HPDE6-E6E7 (cell line): Measurements from ENCODE around the gene SETD3.
"Not testable (repeated sequence)": the region's sequence is repeated elsewhere in the genome, so short reads cannot be mapped to it uniquely, and the experiment has no call there.

ENCODE experiments used
- DNase-seq: peaks from one replicate; pipeline ENCODE4 v3.0.0; 2011; ENCODE audit warnings: missing footprints; ENCODE audit errors: extremely low spot score

SETD3 gene

GRCh38 chr14:99360774-99361595, 119.7 kb downstream of the SETD3 start:
- no peak for DNase-seq

GRCh38 chr14:99359906-99360305, 120.8 kb downstream of the SETD3 start:
- no peak for DNase-seq

- no peak for DNase-seq
These were observed 122.7 kb downstream of the SETD3 start for GRCh38 chr14:99357916-99358390.

GRCh38 chr14:99357151-99357915, 123.3 kb downstream of the SETD3 start:
- no peak for DNase-seq

- DNase-seq, result no peak
These were observed 124.5 kb downstream of the SETD3 start for GRCh38 chr14:99356031-99356608.

- no peak for DNase-seq
These were observed 126.3 kb downstream of the SETD3 start for GRCh38 chr14:99354166-99354875.

- DNase-seq, result no peak
These were observed 127.9 kb downstream of the SETD3 start for GRCh38 chr14:99352688-99353280.

GRCh38 chr14:99351166-99352007, 129.3 kb downstream of the SETD3 start:
- DNase-seq, result no peak

- DNase-seq, result no peak
These were observed 129.9 kb downstream of the SETD3 start for GRCh38 chr14:99350751-99351150.

- DNase-seq, result no peak
These were observed 130.8 kb downstream of the SETD3 start for GRCh38 chr14:99349721-99350495.

GRCh38 chr14:99348816-99349614, 131.6 kb downstream of the SETD3 start:
- DNase-seq, result no peak

GRCh38 chr14:99348231-99348630, 132.4 kb downstream of the SETD3 start:
- not testable (repeated sequence) for DNase-seq
